IMR-90 (cell line): ENCODE results near the gene PIP4K2A. TPM values are rescaled to one million over a fixed set of nuclear protein-coding genes. Genes with fewer than 3 reads are reported as not detected.

Experiments used
- ATAC-seq: fragments of 200-7000 bp; cut with Tn5 transposase; 2 replicates; pipeline ENCODE4 v1.9.1; 2020; ENCODE audit warnings: low read depth, mild to moderate bottlenecking, moderate library complexity
- BruUV-seq: library from RNA; stranded (reverse); fragments of 400-500 nt; replicated peaks from 2 replicates; lab custom pipeline; 2021; lab: Mats Ljungman, UMichigan
- CTCF ChIA-PET: fragments of 300-600 bp; formaldehyde crosslinking; extraction: SDS; loops from one replicate; lab custom pipeline; 2021; ENCODE audit warnings: antibody characterized with exemption; lab: Yijun Ruan, JAX
- POLR2A ChIA-PET: fragments of 300-600 bp; sonication (Branson Sonifier 250); formaldehyde crosslinking; loops from one replicate; lab custom pipeline; 2022; ENCODE audit warnings: antibody characterized with exemption; ENCODE audit not compliant: unreplicated experiment; lab: Charles Lee
- DNase-seq: peaks from one replicate; pipeline ENCODE4 v3.0.0; 2013
- H2AFZ ChIP-seq: replicated peaks from 2 replicates; pipeline ENCODE3; 2013; ENCODE audit warnings: low read length, mild to moderate bottlenecking; ENCODE audit not compliant: poor library complexity
- H2AK5ac ChIP-seq: 2 replicates; pipeline ENCODE4 v1.6.1; 2013; ENCODE audit warnings: low read depth, low read length, inconsistent platforms
- H2AK9ac ChIP-seq: replicated peaks from 2 replicates; pipeline ENCODE3; 2013; ENCODE audit warnings: mild to moderate bottlenecking, low read depth, low read length, moderate library complexity; ENCODE audit not compliant: poor library complexity
- H2BK120ac ChIP-seq: 2 replicates; pipeline ENCODE4 v1.6.1; 2013; ENCODE audit warnings: low read depth, low read length, inconsistent platforms
- H2BK15ac ChIP-seq: 3 replicates; pipeline ENCODE4 v1.6.1; 2013; ENCODE audit warnings: low read depth, low read length, inconsistent platforms
- H2BK20ac ChIP-seq: 2 replicates; pipeline ENCODE4 v1.6.1; 2013; ENCODE audit warnings: low read depth, mild to moderate bottlenecking, inconsistent platforms, low read length, moderate library complexity
- H2BK5ac ChIP-seq: 2 replicates; pipeline ENCODE4 v1.6.1; 2013; ENCODE audit warnings: mild to moderate bottlenecking, low read depth, low read length, inconsistent platforms; ENCODE audit not compliant: poor library complexity, severe bottlenecking
- H3K14ac ChIP-seq: replicated peaks from 2 replicates; pipeline ENCODE4 v1.6.1; 2013; ENCODE audit warnings: low read depth, low read length, inconsistent platforms
- H3K18ac ChIP-seq: 2 replicates; pipeline ENCODE4 v1.6.1; 2013; ENCODE audit warnings: low read depth, low read length, control low read depth
- H3K23ac ChIP-seq: 2 replicates; pipeline ENCODE4 v1.6.1; 2013; ENCODE audit warnings: low read depth, low read length, inconsistent platforms
- H3K27ac ChIP-seq: 2 replicates; pipeline ENCODE4 v1.5.1; 2013; ENCODE audit warnings: mild to moderate bottlenecking, control low read depth, low read length; ENCODE audit not compliant: insufficient read depth
- H3K27me3 ChIP-seq: 2 replicates; pipeline ENCODE4 v1.6.1; 2013; ENCODE audit warnings: low read length; ENCODE audit not compliant: control insufficient read depth, insufficient read depth
- H3K36me3 ChIP-seq: 2 replicates; pipeline ENCODE4 v1.6.1; 2013; ENCODE audit warnings: low read length, mixed read lengths; ENCODE audit not compliant: control insufficient read depth, insufficient read depth
- H3K4ac ChIP-seq: 2 replicates; pipeline ENCODE4 v1.6.1; 2013; ENCODE audit warnings: low read depth, low read length, inconsistent platforms
- H3K4me1 ChIP-seq: 2 replicates; pipeline ENCODE4 v1.6.1; 2013; ENCODE audit warnings: low read length, mixed read lengths; ENCODE audit not compliant: control insufficient read depth, insufficient read depth
- H3K4me2 ChIP-seq: 2 replicates; pipeline ENCODE4 v1.6.1; 2013; ENCODE audit warnings: low read depth, mild to moderate bottlenecking, control low read depth, low read length, moderate library complexity
- H3K4me3 ChIP-seq: 2 replicates; pipeline ENCODE4 v1.5.1; 2013; ENCODE audit warnings: low read depth, mild to moderate bottlenecking, control low read depth, low read length, moderate library complexity; ENCODE audit not compliant: insufficient read depth
- H3K56ac ChIP-seq: 2 replicates; pipeline ENCODE4 v1.6.1; 2013; ENCODE audit warnings: low read length, inconsistent platforms; ENCODE audit not compliant: insufficient read depth; ENCODE audit errors: extremely low read depth
- H3K79me1 ChIP-seq, 2 experiments: 2 replicates each; pipeline ENCODE4 v1.6.1; 2013; ENCODE audit warnings: low read length in 2 of 2, inconsistent platforms in 1 of 2, low read depth in 1 of 2
- H3K9ac ChIP-seq: 2 replicates; pipeline ENCODE4 v1.6.1; 2013; ENCODE audit warnings: low read depth, low read length, control low read depth
- H3K9me1 ChIP-seq: 2 replicates; pipeline ENCODE4 v1.6.1; 2013; ENCODE audit warnings: low read length, inconsistent platforms; ENCODE audit not compliant: insufficient read depth
- H3K9me3 ChIP-seq: 2 replicates; pipeline ENCODE4 v1.6.1; 2013; ENCODE audit warnings: low read length; ENCODE audit not compliant: control insufficient read depth, insufficient read depth
- H4K20me1 ChIP-seq: 2 replicates; pipeline ENCODE4 v1.6.1; 2013; ENCODE audit warnings: low read length, inconsistent platforms; ENCODE audit not compliant: insufficient read depth
- H4K5ac ChIP-seq: 2 replicates; pipeline ENCODE4 v1.6.1; 2013; ENCODE audit warnings: mild to moderate bottlenecking, low read depth, low read length, control low read depth
- H4K8ac ChIP-seq, 2 experiments: 2 replicates each; pipeline ENCODE4 v1.6.1; 2013; ENCODE audit warnings: low read depth in 2 of 2, low read length in 2 of 2, control low read depth in 1 of 2, inconsistent platforms in 1 of 2
- H4K91ac ChIP-seq: 2 replicates; pipeline ENCODE4 v1.6.1; 2013; ENCODE audit warnings: low read depth, low read length, inconsistent platforms; ENCODE audit not compliant: insufficient read depth
- ELK1 ChIP-seq: fragments of 150-350 bp; IDR thresholded peaks from 2 replicates; pipeline ENCODE4 v1.6.1; 2016; ENCODE audit warnings: low read depth, mild to moderate bottlenecking, low read length, moderate library complexity, borderline replicate concordance
- RFX5 ChIP-seq: IDR thresholded peaks from 2 replicates; pipeline ENCODE4 v1.8.0; 2012; ENCODE audit warnings: low read depth, mild to moderate bottlenecking, low read length, moderate library complexity
- WGBS, 2 experiments: methylation state at CpG; one replicate each; pipeline versions ENCODE4 v1.1.5 to v1.1.7; 2013; ENCODE audit warnings: missing lambda C conversion rate in 2 of 2; ENCODE audit not compliant: insufficient read length in 1 of 2; ENCODE audit errors: extremely low coverage in 2 of 2; 5-methylcytosine and 5-hydroxymethylcytosine counted together
- dilution Hi-C: fragments of 300-500 bp; cut with HindIII; formaldehyde crosslinking; loops from one replicate; pipeline ENCODE4 v1.14.3; 2018; ENCODE audit warnings: low sequenced_read_pairs; ENCODE audit not compliant: unreplicated experiment
- in situ Hi-C: fragments of 300-500 bp; cut with MboI; formaldehyde crosslinking; loops from 3 replicates; pipeline ENCODE4 v1.14.3; 2019; ENCODE audit warnings: low sequenced_read_pairs, inconsistent platforms, mixed read lengths
- intact Hi-C: fragments of 100-400 bp; cut with micrococcal nuclease; formaldehyde crosslinking; loops from 2 replicates; pipeline ENCODE4 v1.10.0; 2022
- polyA plus RNA-seq, 3 experiments: library from polyadenylated mRNA; depleted of rRNA; stranded (reverse); fragments of >200 nt; gene quantifications; 2 replicates each; pipeline ENCODE4 v1.2.3, GENCODE V29; 2012; ENCODE audit warnings: low replicate concordance in 1 of 3
- total RNA-seq: library from RNA; depleted of rRNA; stranded (reverse); fragments of >200 nt; gene quantifications from 2 replicates; pipeline ENCODE4 v1.2.3, GENCODE V29; 2012

The PIP4K2A gene
- total and polyA plus RNA-seq, 2 of the 4 experiments (the other 2 are of a cell fraction): 9.8 to 18.1 TPM

- Histone ChIP-seq H3K14ac (no peak overlapping the region), H2BK15ac (no peak overlapping the region), H2AFZ (no peak overlapping the region), H3K4ac (peak overlapping the region; percentile 35; the same call in 1 of the 2 replicates), H3K36me3 (peaks cover 1% of the 10 kb centered on the region; the same call in 1 of the 2 replicates), H2BK20ac (no peak overlapping the region), H3K18ac (no peak overlapping the region), H3K9me3 (no peaks in the 10 kb centered on the region), H2AK9ac (no peak overlapping the region), H2BK5ac (no peak overlapping the region), H4K91ac (no peak overlapping the region), H3K4me1 (peaks cover 21% of the 10 kb centered on the region), H2AK5ac (peak overlapping the region; percentile 36; the same call in 1 of the 2 replicates), H4K20me1 (peaks cover 4% of the 10 kb centered on the region; the same call in 1 of the 2 replicates), H3K27me3 (no peaks in the 10 kb centered on the region), H3K4me2 (no peak overlapping the region), H3K9me1 (peaks cover 25% of the 10 kb centered on the region), H4K8ac (no peak overlapping the region; a peak in 1 of 4 replicates), H3K27ac (no peak overlapping the region), H3K79me1 (peaks cover 12 to 68% of the 10 kb centered on the region in 2 experiments), H3K56ac (no peak overlapping the region), H4K5ac (no peak overlapping the region), H3K4me3 (no peak overlapping the region), H3K9ac (no peak overlapping the region), H2BK120ac (peak overlapping the region; percentile 19; the same call in 1 of the 2 replicates), H3K23ac (no peak overlapping the region)
- intact Hi-C loops (no loop called here), dilution Hi-C loops (no loop called here), in situ Hi-C loops (loop anchor here (25.0 kb wide), 1 partner anchor 1089 kb away; no protein-coding TSS in a partner anchor)
- 100% methylated on average over 2 of the region's 5 CpGs; no CpG with 5 or more reads in 1 of the 2 experiments for WGBS, 2 experiments
- TF ChIP-seq ELK1: no peak
- no peak for TF ChIP-seq RFX5
- DNase-seq (no peak), ATAC-seq (no peak)
- no TSS peak for BruUV-seq
- CTCF ChIA-PET: no interaction called here
- POLR2A ChIA-PET: no interaction called here
Observed at GRCh38 chr10:22601618-22602017, 112.8 kb downstream of the PIP4K2A start.
